H9 (cell line): ENCODE measurements around the gene ACBD3. TPM values are rescaled to one million over a fixed set of nuclear protein-coding genes. Genes with fewer than 3 reads are reported as not detected.

ENCODE experiments used
- DNase-seq: peaks from one replicate; pipeline ENCODE4 v3.0.0-alpha.2; 2017
- H2AFZ ChIP-seq: one replicate; pipeline ENCODE4 v1.6.1; 2013; ENCODE audit warnings: mild to moderate bottlenecking, low read length, control low read depth, moderate library complexity
- H2AK5ac ChIP-seq: 2 replicates; pipeline ENCODE4 v1.6.1; 2013; ENCODE audit warnings: low read length, control low read depth, mixed read lengths; ENCODE audit not compliant: insufficient read length
- H2BK120ac ChIP-seq: one replicate; pipeline ENCODE4 v1.6.1; 2013; ENCODE audit warnings: low read depth, mild to moderate bottlenecking, low read length, control low read depth, inconsistent platforms; ENCODE audit not compliant: poor library complexity, severe bottlenecking
- H2BK12ac ChIP-seq: 2 replicates; pipeline ENCODE4 v1.6.1; 2013; ENCODE audit warnings: low read length, control low read depth, mixed read lengths, low read depth; ENCODE audit not compliant: insufficient read length
- H2BK15ac ChIP-seq: 2 replicates; pipeline ENCODE4 v1.6.1; 2013; ENCODE audit warnings: low read depth, low read length, control low read depth
- H2BK20ac ChIP-seq: one replicate; pipeline ENCODE4 v1.6.1; 2013; ENCODE audit warnings: low read depth, mild to moderate bottlenecking, low read length, control low read depth, inconsistent platforms; ENCODE audit not compliant: poor library complexity, severe bottlenecking
- H2BK5ac ChIP-seq: 2 replicates; pipeline ENCODE4 v1.6.1; 2013; ENCODE audit warnings: low read length, control low read depth, mixed read lengths; ENCODE audit not compliant: insufficient read length
- H3K14ac ChIP-seq: 2 replicates; pipeline ENCODE4 v1.6.1; 2013; ENCODE audit warnings: low read length, control low read depth; ENCODE audit not compliant: insufficient read depth
- H3K18ac ChIP-seq: 2 replicates; pipeline ENCODE4 v1.6.1; 2013; ENCODE audit warnings: low read depth, mild to moderate bottlenecking, mixed read lengths, low read length, control low read depth; ENCODE audit not compliant: insufficient read length
- H3K23ac ChIP-seq: 2 replicates; pipeline ENCODE4 v1.6.1; 2013; ENCODE audit warnings: low read length, control low read depth, mixed read lengths, low read depth; ENCODE audit not compliant: insufficient read length
- H3K23me2 ChIP-seq: 2 replicates; pipeline ENCODE4 v1.6.1; 2013; ENCODE audit warnings: low read depth, mild to moderate bottlenecking, mixed read lengths, low read length, control low read depth; ENCODE audit not compliant: insufficient read length, poor library complexity, severe bottlenecking
- H3K27ac ChIP-seq: 2 replicates; pipeline ENCODE4 v1.5.1; 2013; ENCODE audit warnings: low read length, control low read depth, mixed read lengths, low read depth; ENCODE audit not compliant: insufficient read length
- H3K27me3 ChIP-seq: 2 replicates; pipeline ENCODE4 v1.6.1; 2013; ENCODE audit warnings: low read length, control low read depth, inconsistent platforms; ENCODE audit not compliant: insufficient read depth
- H3K4ac ChIP-seq: 2 replicates; pipeline ENCODE4 v1.6.1; 2013; ENCODE audit warnings: low read depth, mild to moderate bottlenecking, control low read depth, inconsistent platforms, low read length, moderate library complexity
- H3K4me1 ChIP-seq: 2 replicates; pipeline ENCODE4 v1.6.1; 2013; ENCODE audit warnings: low read length, control low read depth, inconsistent platforms; ENCODE audit not compliant: insufficient read depth
- H3K4me2 ChIP-seq: 2 replicates; pipeline ENCODE4 v1.6.1; 2013; ENCODE audit warnings: low read length, control low read depth, mixed read lengths; ENCODE audit not compliant: insufficient read length, insufficient read depth
- H3K56ac ChIP-seq: 2 replicates; pipeline ENCODE4 v1.6.1; 2013; ENCODE audit warnings: low read depth, mild to moderate bottlenecking, mixed read lengths, low read length, control low read depth; ENCODE audit not compliant: insufficient read length
- H3K79me1 ChIP-seq: 2 replicates; pipeline ENCODE4 v1.6.1; 2013; ENCODE audit warnings: low read depth, mild to moderate bottlenecking, moderate library complexity, low read length, control low read depth, inconsistent platforms; ENCODE audit not compliant: insufficient read depth, poor library complexity, severe bottlenecking
- H3K79me2 ChIP-seq: 2 replicates; pipeline ENCODE4 v1.6.1; 2013; ENCODE audit warnings: low read length, control low read depth, inconsistent platforms; ENCODE audit not compliant: insufficient read depth
- H3K9ac ChIP-seq: 2 replicates; pipeline ENCODE4 v1.6.1; 2013; ENCODE audit warnings: low read length, control low read depth, mixed read lengths; ENCODE audit not compliant: insufficient read length; ENCODE audit errors: extremely low read depth
- H3K9me3 ChIP-seq: one replicate; pipeline ENCODE4 v1.6.1; 2013; ENCODE audit warnings: low read depth, low read length, inconsistent platforms; ENCODE audit not compliant: control insufficient read depth
- H3T11ph ChIP-seq: one replicate; pipeline ENCODE4 v1.6.1; 2013; ENCODE audit warnings: mild to moderate bottlenecking, low read length, control low read depth, inconsistent platforms
- H4K20me1 ChIP-seq: one replicate; pipeline ENCODE4 v1.6.1; 2013; ENCODE audit not compliant: control insufficient read depth, insufficient read length, insufficient read depth
- H4K5ac ChIP-seq: 2 replicates; pipeline ENCODE4 v1.6.1; 2013; ENCODE audit warnings: low read depth, mild to moderate bottlenecking, mixed read lengths, low read length, control low read depth; ENCODE audit not compliant: insufficient read length
- H4K8ac ChIP-seq: replicated peaks from 2 replicates; pipeline ENCODE4 v1.6.1; 2013; ENCODE audit warnings: low read length, control low read depth, mixed read lengths, low read depth; ENCODE audit not compliant: insufficient read length
- H4K91ac ChIP-seq: 2 replicates; pipeline ENCODE4 v1.6.1; 2013; ENCODE audit warnings: low read depth, mild to moderate bottlenecking, moderate library complexity, mixed read lengths, low read length, control low read depth; ENCODE audit not compliant: insufficient read length
- H3K27ac Mint-ChIP-seq, 3 experiments: 2 replicates in 2 of 3; 3 replicates in 1 of 3; pipeline ENCODE4 v1.8.0; 2020 to 2021; ENCODE audit warnings: mixed read lengths in 3 of 3, mild to moderate bottlenecking in 1 of 3, moderate library complexity in 1 of 3
- H3K27me3 Mint-ChIP-seq: 2 replicates; pipeline ENCODE4 v1.8.0; 2021; ENCODE audit warnings: low read depth, mild to moderate bottlenecking, moderate library complexity, mixed read lengths
- H3K36me3 Mint-ChIP-seq, 3 experiments: 2 replicates in 2 of 3; 3 replicates in 1 of 3; pipeline ENCODE4 v1.8.0; 2020 to 2021; ENCODE audit warnings: low read depth in 3 of 3, mixed read lengths in 3 of 3; ENCODE audit not compliant: insufficient read depth in 1 of 3
- H3K4me1 Mint-ChIP-seq, 2 experiments: 2 replicates each; pipeline ENCODE4 v1.8.0; 2020; ENCODE audit warnings: mixed read lengths in 2 of 2
- H3K4me3 Mint-ChIP-seq, 2 experiments: 2 replicates in 1 of 2; 3 replicates in 1 of 2; pipeline ENCODE4 v1.8.0; 2020 to 2021; ENCODE audit warnings: mild to moderate bottlenecking in 2 of 2, mixed read lengths in 2 of 2, moderate library complexity in 1 of 2
- H3K9me3 Mint-ChIP-seq, 2 experiments: 2 replicates in 1 of 2; 3 replicates in 1 of 2; pipeline ENCODE4 v1.8.0; 2020; ENCODE audit warnings: mild to moderate bottlenecking in 2 of 2, mixed read lengths in 2 of 2, moderate library complexity in 1 of 2
- WGBS: extraction: QIAGEN DNeasy Blood & Tissue Kit; methylation state at CpG from one replicate; pipeline ENCODE4 v1.1.7; 2013; ENCODE audit warnings: missing lambda C conversion rate, low lambda C conversion rate, mixed read lengths; ENCODE audit not compliant: insufficient read length; ENCODE audit errors: extremely low coverage; 5-methylcytosine and 5-hydroxymethylcytosine counted together
- total RNA-seq: library from RNA; stranded (reverse); gene quantifications from 2 replicates; pipeline ENCODE4 v1.2.1, GENCODE V29; 2021
- TF ChIP-seq, protein P1 (sequence below): fragments of 200-600 bp; sonication (generic); conservative IDR thresholded peaks from 3 replicates; pipeline ENCODE4 v1.8.0; 2021; ENCODE audit warnings: antibody characterized with exemption, mild to moderate bottlenecking

The ACBD3 gene
- total RNA-seq, 1 experiment from 2014 or later, result 30.8 TPM

DNA sequence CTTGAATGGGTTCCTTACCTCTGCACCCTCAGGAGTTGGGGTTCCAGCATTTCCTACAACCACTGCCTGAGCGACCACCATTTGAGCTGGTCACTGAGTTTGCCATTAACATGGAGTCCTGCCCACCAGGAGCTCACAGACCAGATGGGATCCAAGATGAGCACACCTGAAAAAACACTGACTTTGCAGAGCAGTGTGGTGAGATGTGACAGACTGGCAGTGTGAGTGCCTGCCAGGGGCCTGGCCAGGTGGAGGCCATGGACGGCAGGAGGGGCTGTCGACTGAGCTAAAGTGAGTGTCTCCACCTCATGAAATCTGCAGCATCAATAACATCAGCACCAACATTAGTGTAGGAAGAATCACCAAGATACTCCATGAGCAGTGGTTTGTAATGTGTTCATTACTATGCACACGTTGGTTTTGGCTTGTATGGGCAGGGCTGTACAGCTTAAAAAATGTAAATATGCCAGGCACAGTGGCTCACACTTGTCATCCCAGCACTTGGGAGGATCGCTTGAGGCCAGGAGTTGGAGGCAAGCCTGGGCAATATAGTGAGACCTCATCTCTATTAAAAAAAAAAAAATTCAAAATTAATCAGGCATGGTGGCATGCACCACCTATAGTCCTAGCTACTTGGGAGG is 24.8 kb upstream of the ACBD3 start:
- no peak overlapping the region for H3K4me3 Mint-ChIP-seq
- peak overlapping the region in 1 of 3 experiments; percentile 13; a peak in 1 of 7 replicates for H3K27ac Mint-ChIP-seq
- H3K4ac ChIP-seq, result no peak overlapping the region
- H2AFZ ChIP-seq, result no peak overlapping the region
- no peaks in the 10 kb centered on the region for H3K36me3 Mint-ChIP-seq
- WGBS, result no CpG with 5 or more reads among the region's 5 CpGs
- no peak overlapping the region for H2AK5ac ChIP-seq
- H2BK5ac ChIP-seq, result no peak overlapping the region
- no peak overlapping the region for H3K27ac ChIP-seq
- H2BK12ac ChIP-seq, result no peak overlapping the region
- H3K9me3 ChIP-seq, result no peaks in the 10 kb centered on the region
- H4K91ac ChIP-seq, result no peak overlapping the region
- H3K27me3 ChIP-seq, result no peaks in the 10 kb centered on the region; the same call in 1 of the 2 replicates
- no peaks in the 10 kb centered on the region for H3K9me3 Mint-ChIP-seq
- H3K4me1 ChIP-seq, result peaks cover 15% of the 10 kb centered on the region; the same call in 1 of the 2 replicates
- no peaks in the 10 kb centered on the region for H3K79me1 ChIP-seq
- H3K14ac ChIP-seq, result no peak overlapping the region
- peaks cover 26% of the 10 kb centered on the region for H3K27me3 Mint-ChIP-seq
- H3K56ac ChIP-seq, result no peak overlapping the region
- H4K5ac ChIP-seq, result no peak overlapping the region
- no peak overlapping the region for H3K9ac ChIP-seq
- H4K20me1 ChIP-seq, result no peaks in the 10 kb centered on the region
- no peaks in the 10 kb centered on the region for H3K79me2 ChIP-seq
- H3K4me1 Mint-ChIP-seq, result peaks cover 44 to 49% of the 10 kb centered on the region in 2 experiments
- H3K18ac ChIP-seq, result no peak overlapping the region
- DNase-seq, result no peak
- no peak overlapping the region for H3K4me2 ChIP-seq
- H2BK20ac ChIP-seq, result no peak overlapping the region
- no peak overlapping the region for H2BK120ac ChIP-seq
- no peak overlapping the region for H3T11ph ChIP-seq
- no peak overlapping the region for H4K8ac ChIP-seq
- H3K23ac ChIP-seq, result no peak overlapping the region
- TF ChIP-seq, protein P1, sequence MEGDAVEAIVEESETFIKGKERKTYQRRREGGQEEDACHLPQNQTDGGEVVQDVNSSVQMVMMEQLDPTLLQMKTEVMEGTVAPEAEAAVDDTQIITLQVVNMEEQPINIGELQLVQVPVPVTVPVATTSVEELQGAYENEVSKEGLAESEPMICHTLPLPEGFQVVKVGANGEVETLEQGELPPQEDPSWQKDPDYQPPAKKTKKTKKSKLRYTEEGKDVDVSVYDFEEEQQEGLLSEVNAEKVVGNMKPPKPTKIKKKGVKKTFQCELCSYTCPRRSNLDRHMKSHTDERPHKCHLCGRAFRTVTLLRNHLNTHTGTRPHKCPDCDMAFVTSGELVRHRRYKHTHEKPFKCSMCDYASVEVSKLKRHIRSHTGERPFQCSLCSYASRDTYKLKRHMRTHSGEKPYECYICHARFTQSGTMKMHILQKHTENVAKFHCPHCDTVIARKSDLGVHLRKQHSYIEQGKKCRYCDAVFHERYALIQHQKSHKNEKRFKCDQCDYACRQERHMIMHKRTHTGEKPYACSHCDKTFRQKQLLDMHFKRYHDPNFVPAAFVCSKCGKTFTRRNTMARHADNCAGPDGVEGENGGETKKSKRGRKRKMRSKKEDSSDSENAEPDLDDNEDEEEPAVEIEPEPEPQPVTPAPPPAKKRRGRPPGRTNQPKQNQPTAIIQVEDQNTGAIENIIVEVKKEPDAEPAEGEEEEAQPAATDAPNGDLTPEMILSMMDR, result no peak
- H3K23me2 ChIP-seq, result no peaks in the 10 kb centered on the region
- no peak overlapping the region for H2BK15ac ChIP-seq
